K562 (cell line): ENCODE results near the gene ACACB. TPM values are rescaled to one million over a fixed set of nuclear protein-coding genes. Genes with fewer than 3 reads are reported as not detected.

Source experiments
- ATAC-seq: fragments of 200-7000 bp; cut with Tn5 transposase; 3 replicates; pipeline ENCODE4 v1.9.1; 2020; ENCODE audit warnings: moderate library complexity
- BruUV-seq: library from RNA; stranded (reverse); fragments of 400-500 nt; replicated peaks from 2 replicates; lab custom pipeline; 2021; lab: Mats Ljungman, UMichigan
- CTCF ChIA-PET: fragments of 300-600 bp; formaldehyde crosslinking; extraction: SDS; loops from one replicate; lab custom pipeline; 2021; ENCODE audit warnings: low intra/inter-chr PET ratio; lab: Yijun Ruan, JAX
- POLR2A ChIA-PET: fragments of 300-600, 350-650 bp; sonication (Branson Sonifier 250); formaldehyde crosslinking; extraction: SDS; loops from one replicate; lab custom pipeline; 2021; ENCODE audit warnings: antibody characterized with exemption, inconsistent platforms; lab: Yijun Ruan, JAX
- DNase-seq, 4 experiments: peaks; one replicate each; pipeline versions ENCODE4 v3.0.0 to v3.0.0-alpha.2; 2011 to 2018; ENCODE audit warnings: low spot score in 3 of 4, mixed read lengths in 3 of 4; ENCODE audit errors: extremely low read depth in 1 of 4
- FAIRE-seq: peaks from 2 replicates; lab custom pipeline; 2011; peaks lifted over from hg19 to GRCh38; lab: Jason Lieb, UNC
- H2AFZ ChIP-seq: 2 replicates; pipeline ENCODE4 v1.6.0; 2011; ENCODE audit warnings: low read depth, low read length, control low read depth, inconsistent platforms
- H3K27ac ChIP-seq: fragments of 200-600 bp; 3 replicates; pipeline ENCODE4 v1.8.0; 2011; ENCODE audit warnings: low read depth, mild to moderate bottlenecking, control low read depth, inconsistent platforms, low read length, moderate library complexity, mixed read lengths; ENCODE audit errors: extremely low read depth
- H3K27me3 ChIP-seq, 2 experiments: fragments of 300-600 bp in 1 of 2; 2 replicates in 1 of 2; 3 replicates in 1 of 2; pipeline versions ENCODE4 v1.6.0 to v1.8.0; 2011; ENCODE audit warnings: inconsistent platforms in 2 of 2, low read length in 2 of 2, mild to moderate bottlenecking in 1 of 2, mixed read lengths in 1 of 2, moderate library complexity in 1 of 2; ENCODE audit not compliant: control insufficient read depth in 2 of 2, insufficient read depth in 2 of 2
- H3K36me3 ChIP-seq: fragments of 300-600 bp; 3 replicates; pipeline ENCODE4 v1.8.0; 2011; ENCODE audit warnings: mild to moderate bottlenecking, low read length, inconsistent platforms; ENCODE audit not compliant: control insufficient read depth, insufficient read depth
- H3K4me1 ChIP-seq, 2 experiments: fragments of 200-600 bp in 1 of 2; replicated peaks in 1 of 2; 2 replicates in 1 of 2; 3 replicates in 1 of 2; pipeline versions ENCODE4 v1.5.1 to v1.8.0; 2011; ENCODE audit warnings: inconsistent platforms in 2 of 2, low read length in 2 of 2, mild to moderate bottlenecking in 1 of 2, mixed read lengths in 1 of 2, moderate library complexity in 1 of 2; ENCODE audit not compliant: control insufficient read depth in 2 of 2, insufficient read depth in 2 of 2
- H3K4me2 ChIP-seq: 2 replicates; pipeline ENCODE4 v1.6.1; 2011; ENCODE audit warnings: low read length, control low read depth, inconsistent platforms, mixed read lengths; ENCODE audit not compliant: insufficient read depth
- H3K4me3 ChIP-seq: fragments of 200-600 bp; sonication (generic), shearing (Covaris generic); 2 replicates; pipeline ENCODE4 v1.5.1; 2016; ENCODE audit warnings: control low read depth, inconsistent platforms
- H3K79me2 ChIP-seq: fragments of 200-600 bp; 3 replicates; pipeline ENCODE4 v1.8.0; 2011; ENCODE audit warnings: low read length, inconsistent platforms; ENCODE audit not compliant: control insufficient read depth, insufficient read depth
- H3K9ac ChIP-seq, 2 experiments: 2 replicates each; pipeline versions ENCODE4 v1.6.0 to v1.6.1; 2011; ENCODE audit warnings: low read depth in 2 of 2, low read length in 2 of 2, control low read depth in 1 of 2, inconsistent platforms in 1 of 2, mild to moderate bottlenecking in 1 of 2, mixed read lengths in 1 of 2; ENCODE audit not compliant: insufficient read depth in 1 of 2
- H3K9me1 ChIP-seq: one replicate; pipeline ENCODE4 v1.6.0; 2011; ENCODE audit warnings: inconsistent platforms, mild to moderate bottlenecking, low read length, moderate library complexity; ENCODE audit not compliant: control insufficient read depth, insufficient read depth
- H3K9me3 ChIP-seq: replicated peaks from 2 replicates; pipeline ENCODE4 v1.5.1; 2011; ENCODE audit warnings: low read depth, low read length, inconsistent platforms; ENCODE audit not compliant: control insufficient read depth, insufficient read depth
- H4K20me1 ChIP-seq: replicated peaks from 2 replicates; pipeline ENCODE4 v1.6.1; 2011; ENCODE audit warnings: low read length, inconsistent platforms, mixed read lengths; ENCODE audit not compliant: control insufficient read depth, insufficient read depth
- ADNP ChIP-seq: fragments of 200-800 bp; sonication (Bioruptor generic); IDR thresholded peaks from 2 replicates; pipeline ENCODE4 v1.6.1; 2016; ENCODE audit warnings: missing genetic modification characterization, missing compliant biosample characterization
- CHD4 ChIP-seq: fragments of 200-600 bp; sonication (generic); IDR thresholded peaks from 3 replicates; pipeline ENCODE4 v1.6.1; 2012; ENCODE audit warnings: low read depth, mild to moderate bottlenecking, mixed read lengths, low read length, inconsistent platforms; ENCODE audit not compliant: insufficient read depth, insufficient replicate concordance, poor library complexity, severe bottlenecking
- ETV1 ChIP-seq: fragments of 450-650 bp; conservative IDR thresholded peaks from 2 replicates; pipeline ENCODE4 v1.6.1; 2016; ENCODE audit warnings: missing genetic modification characterization, control low read depth, low read depth, missing compliant biosample characterization
- FOXO4 ChIP-seq: fragments of 450-650 bp; formaldehyde crosslinking; IDR thresholded peaks from 2 replicates; pipeline ENCODE4 v1.4.0; 2020; ENCODE audit warnings: mild to moderate bottlenecking, moderate library complexity
- KAT7 ChIP-seq: sonication (generic); formaldehyde crosslinking; IDR thresholded peaks from 2 replicates; pipeline ENCODE4 v1.8.0; 2022; ENCODE audit warnings: missing genetic modification reagents, mild to moderate bottlenecking, borderline replicate concordance
- PRMT5 ChIP-seq: sonication (generic); formaldehyde crosslinking; IDR thresholded peaks from 2 replicates; pipeline ENCODE4 v1.5.0; 2020; ENCODE audit warnings: missing genetic modification reagents
- SIN3A ChIP-seq, 2 experiments: fragments of 150-350 bp in 1 of 2; IDR thresholded peaks; 2 replicates each; pipeline ENCODE4 v1.6.1; 2011 to 2016; ENCODE audit warnings: borderline replicate concordance in 2 of 2, low read depth in 2 of 2, low read length in 2 of 2, mild to moderate bottlenecking in 2 of 2, moderate library complexity in 2 of 2; ENCODE audit not compliant: control insufficient read depth in 1 of 2
- SRSF7 ChIP-seq: fragments of 200-400 bp; formaldehyde crosslinking; optimal IDR thresholded peaks from 2 replicates; pipeline ENCODE3; 2017; ENCODE audit warnings: mild to moderate bottlenecking, low read depth, low read length
- TFAP4 ChIP-seq: sonication (generic); formaldehyde crosslinking; IDR thresholded peaks from 2 replicates; pipeline ENCODE4 v1.8.0; 2022; ENCODE audit warnings: missing genetic modification reagents, mild to moderate bottlenecking, moderate library complexity, borderline replicate concordance
- TRIM25 ChIP-seq: fragments of 450-650 bp; IDR thresholded peaks from 2 replicates; pipeline ENCODE4 v1.7.0; 2016; ENCODE audit warnings: borderline replicate concordance
- YY1 ChIP-seq, 3 experiments: IDR thresholded peaks; 2 replicates each; pipeline ENCODE4 v1.6.1; 2011; ENCODE audit warnings: low read length in 2 of 3, mild to moderate bottlenecking in 2 of 3, moderate library complexity in 2 of 3, borderline replicate concordance in 1 of 3, control low read depth in 1 of 3, low read depth in 1 of 3; ENCODE audit not compliant: insufficient read depth in 3 of 3, insufficient replicate concordance in 2 of 3, control insufficient read depth in 1 of 3, insufficient read length in 1 of 3; ENCODE audit errors: extremely low read depth in 1 of 3
- ZNF707 ChIP-seq: fragments of 250-450 bp; sonication (Bioruptor Pico); conservative IDR thresholded peaks from 2 replicates; pipeline ENCODE4 v1.8.0; 2022; ENCODE audit warnings: inconsistent platforms, mild to moderate bottlenecking, moderate library complexity
- WGBS: fragments of 100-300 bp; shearing (Covaris generic); methylation state at CpG from one replicate; pipeline ENCODE4 v1.1.6; 2016; ENCODE audit warnings: low coverage, mixed read lengths; ENCODE audit not compliant: insufficient coverage; ENCODE audit errors: missing lambda C conversion rate; 5-methylcytosine and 5-hydroxymethylcytosine counted together
- in situ Hi-C: fragments of 300-500 bp; cut with MboI; formaldehyde crosslinking; loops from 4 replicates; pipeline ENCODE4 v1.15.0; 2018; ENCODE audit warnings: inconsistent platforms, mixed read lengths
- intact Hi-C: fragments of 100-400 bp; cut with micrococcal nuclease; formaldehyde crosslinking; loops from 2 replicates; pipeline ENCODE4 v1.14.2; 2022
- polyA plus RNA-seq, 8 experiments: library from polyadenylated mRNA; depleted of rRNA in 4 of 8; stranded (reverse) in 5 of 8; unstranded in 3 of 8; fragments of >200 nt; fragmentation: Nextera tagmentation in 2 of 8; fragmentation: Illumina TruSeq in 1 of 8; extraction: Ambion mirVana in 2 of 8; extraction: Trizol in 1 of 8; gene quantifications; 2 replicates each; pipeline versions ENCODE4 v1.2.1 to v1.2.3, GENCODE V29; 2011 to 2014; ENCODE audit warnings: inconsistent platforms in 1 of 8, missing spikeins in 1 of 8
- total RNA-seq, 7 experiments: library from RNA; depleted of rRNA in 6 of 7; stranded (reverse); fragments of >200 nt in 6 of 7; fragmentation: Illumina TruSeq in 2 of 7; extraction: Trizol in 2 of 7; gene quantifications; 2 replicates each; pipeline versions ENCODE4 v1.2.1 to v1.2.3, GENCODE V29; 2011 to 2021; ENCODE audit warnings: low replicate concordance in 1 of 7

The ACACB gene
- total and polyA plus RNA-seq, 9 of the 15 experiments (the other 6 are each of a cell fraction or from before 2014, with no cell fraction given): 0.10 to 2.5 (median 0.83) TPM

- intact Hi-C loops (no loop called here), in situ Hi-C loops (loop anchor here (10.0 kb wide), 1 partner anchor 268 kb away; no protein-coding TSS in a partner anchor)
- H3K9ac ChIP-seq: no peak overlapping the region
- CTCF ChIA-PET: no interaction called here
- peaks cover 0 to 2% of the 10 kb centered on the region in 2 experiments; a peak in 2 of 5 replicates for H3K27me3 ChIP-seq
- TF ChIP-seq KAT7 (CRISPR knock-in tag): no peak
- no peak for TF ChIP-seq ADNP (tag)
- no peak for TF ChIP-seq SRSF7
- no peak for TF ChIP-seq SIN3A (IDR thresholded peaks at IDR 0.05; ENCODE audit: borderline replicate concordance in 2 of 2, control insufficient read depth in 1 of 2, low read depth in 2 of 2, low read length in 2 of 2)
- no peak for TF ChIP-seq ETV1
- no peak for TF ChIP-seq PRMT5 (CRISPR knock-in tag)
- no peak for TF ChIP-seq CHD4
- TF ChIP-seq FOXO4: no peak
- TF ChIP-seq TFAP4 (CRISPR knock-in tag): no peak
- TF ChIP-seq TRIM25: no peak
- TF ChIP-seq ZNF707: no peak
- no peak for TF ChIP-seq YY1 (IDR thresholded peaks at IDR 0.05; ENCODE audit: borderline replicate concordance in 1 of 3, control insufficient read depth in 1 of 3, extremely low read depth in 1 of 3, insufficient read depth in 3 of 3, insufficient read length in 1 of 3, insufficient replicate concordance in 2 of 3, low read depth in 1 of 3, low read length in 2 of 3)
- ATAC-seq (no peak), FAIRE-seq (no peak), DNase-seq (no peak)
- H3K9me3 ChIP-seq: no peaks in the 10 kb centered on the region
- POLR2A ChIA-PET: interaction anchor here (0.5 to 1.0 kb wide), 4 partner anchors 17 to 648 kb away, joined by 3 to 4 read pairs (median 3); no protein-coding TSS in a partner anchor
- no peaks in the 10 kb centered on the region for H4K20me1 ChIP-seq
- no peak overlapping the region for H3K27ac ChIP-seq
- H3K9me1 ChIP-seq: no peaks in the 10 kb centered on the region
- H3K36me3 ChIP-seq: no peaks in the 10 kb centered on the region
- no peaks in the 10 kb centered on the region for H3K79me2 ChIP-seq
- H3K4me1 ChIP-seq: peaks cover 3 to 7% of the 10 kb centered on the region in 2 experiments
- H3K4me3 ChIP-seq: no peak overlapping the region
- H2AFZ ChIP-seq: no peak overlapping the region
- WGBS: 39% methylated on average over 12 of the region's 12 CpGs
- no peak overlapping the region for H3K4me2 ChIP-seq
- BruUV-seq: no TSS peak
These were observed 193 bp downstream of the ACACB start for GRCh38 chr12:109116611-109116949.
